Stimulated activated naive CD4-positive, alpha-beta T cell treated with Interleukin-2 at 50 U/mL for 16 hours (primary cell): ENCODE results near the gene GSAP.
"Not testable (repeated sequence)": the region's sequence is repeated elsewhere in the genome, so short reads cannot be mapped to it uniquely, and the experiment has no call there.

Source experiments
- DNase-seq: peaks from one replicate; lab custom pipeline; 2025; lab: John Stamatoyannopoulos, UW

Gene GSAP

GRCh38 chr7:77415823-77416620 lies at the start of gene GSAP:
Gene GSAP, minus strand, starts transcription at chr7:77416349. Its CDS starts 28 bp downstream, at chr7:77416321.
- DNase-seq = peak; percentile 26

GRCh38 chr7:77465256-77465655 lies 49.1 kb upstream of the GSAP start:
- no peak for DNase-seq

- no peak for DNase-seq
Observed at GRCh38 chr7:77464589-77464988, 48.4 kb upstream of the GSAP start.

GRCh38 chr7:77463632-77464031 lies 47.5 kb upstream of the GSAP start:
- DNase-seq = peak; percentile 6

- no peak for DNase-seq
Observed at GRCh38 chr7:77461842-77462241, 45.7 kb upstream of the GSAP start.

- no peak for DNase-seq
Observed at GRCh38 chr7:77461246-77461645, 45.1 kb upstream of the GSAP start.

GRCh38 chr7:77460057-77460486 lies 43.9 kb upstream of the GSAP start:
- no peak for DNase-seq

- DNase-seq = no peak
Observed at GRCh38 chr7:77459311-77459726, 43.2 kb upstream of the GSAP start.

- no peak for DNase-seq
Observed at GRCh38 chr7:77458786-77459185, 42.6 kb upstream of the GSAP start.

GRCh38 chr7:77457779-77458178 lies 41.6 kb upstream of the GSAP start:
- no peak for DNase-seq

GRCh38 chr7:77456696-77457095 lies 40.5 kb upstream of the GSAP start:
- DNase-seq = no peak

GRCh38 chr7:77455321-77455720 lies 39.2 kb upstream of the GSAP start:
- DNase-seq = no peak

- DNase-seq = no peak
Observed at GRCh38 chr7:77454802-77455201, 38.7 kb upstream of the GSAP start.

- no peak for DNase-seq
Observed at GRCh38 chr7:77453531-77453930, 37.4 kb upstream of the GSAP start.

- not testable (repeated sequence) for DNase-seq
Observed at GRCh38 chr7:77451950-77452349, 35.8 kb upstream of the GSAP start.

- no peak for DNase-seq
Observed at GRCh38 chr7:77450613-77451012, 34.5 kb upstream of the GSAP start.

- DNase-seq = no peak
Observed at GRCh38 chr7:77450054-77450453, 33.9 kb upstream of the GSAP start.

- no peak for DNase-seq
Observed at GRCh38 chr7:77447616-77448015, 31.5 kb upstream of the GSAP start.

GRCh38 chr7:77444123-77444522 lies 28.0 kb upstream of the GSAP start:
- DNase-seq = no peak

GRCh38 chr7:77443042-77443441 lies 26.9 kb upstream of the GSAP start:
- no peak for DNase-seq

- DNase-seq = no peak
Observed at GRCh38 chr7:77442636-77443035, 26.5 kb upstream of the GSAP start.

- DNase-seq = no peak
Observed at GRCh38 chr7:77441046-77441445, 24.9 kb upstream of the GSAP start.

GRCh38 chr7:77439572-77439971 lies 23.4 kb upstream of the GSAP start:
- DNase-seq = no peak

GRCh38 chr7:77438131-77438530 lies 22.0 kb upstream of the GSAP start:
- no peak for DNase-seq
